Ovary (tissue), 3 donors: ENCODE data around the gene RERE.

Experiments
- CTCF ChIP-seq, 3 donors: fragments of 450-650 bp in 2 of 3; fragments of 200-600 bp in 1 of 3; IDR thresholded peaks; one replicate each; pipeline versions ENCODE4 v1.5.1 to v1.8.0; 2016 to 2022; ENCODE audit warnings: antibody characterized with exemption in 3 of 3, mild to moderate bottlenecking in 1 of 3
- EP300 ChIP-seq: sonication (generic); formaldehyde crosslinking; IDR thresholded peaks from one replicate; pipeline ENCODE4 v1.6.1; 2017; ENCODE audit warnings: antibody characterized with exemption
- POLR2A ChIP-seq: fragments of 450-650 bp; IDR thresholded peaks from one replicate; pipeline ENCODE4 v1.6.1; 2017; ENCODE audit warnings: antibody characterized with exemption, mild to moderate bottlenecking, moderate library complexity
- donor health status: DM: no; HTN: no; CAD: no.

- TF ChIP-seq CTCF (IDR thresholded peaks at IDR 0.05) (no peak), POLR2A (no peak), EP300 (no peak)
Observed at GRCh38 chr1:8678673-8679394, 138.6 kb downstream of the RERE start.
